Umbilical cord (tissue), 2 donors: ENCODE data around the gene KCNN3. TPM values are rescaled to one million over a fixed set of nuclear protein-coding genes. Genes with fewer than 3 reads are reported as not detected.

Source experiments
- DNase-seq: peaks from one replicate; pipeline ENCODE4 v3.0.0-alpha.2; 2015; ENCODE audit warnings: low spot score
- total RNA-seq: library from RNA; depleted of rRNA; stranded (reverse); fragments of >200 nt; gene quantifications from one replicate; pipeline ENCODE4 v1.2.3, GENCODE V29; 2014; ENCODE audit warnings: low replicate concordance; ENCODE audit not compliant: insufficient read depth

The KCNN3 gene
- total RNA-seq, 1 donor from 2014 or later, result 1.9 TPM

DNA sequence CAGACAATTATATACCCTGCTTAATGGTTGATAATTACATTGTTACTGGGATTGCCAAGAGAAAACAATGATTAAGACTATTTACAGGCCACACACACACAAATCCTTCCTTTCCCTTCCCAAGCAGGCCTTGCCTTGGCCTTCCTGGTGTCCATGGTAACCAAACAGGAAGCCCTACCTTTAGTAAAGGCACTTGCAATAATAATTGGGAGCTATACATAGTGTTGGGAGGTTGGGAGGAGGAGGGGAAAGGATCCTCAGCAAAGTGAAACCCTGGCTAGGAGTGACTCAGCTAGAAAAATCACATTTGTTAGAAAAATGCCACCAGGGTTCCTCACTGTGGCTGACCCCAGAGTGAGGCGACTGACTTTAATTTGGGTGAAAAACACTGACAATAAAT, 139.8 kb downstream of the KCNN3 start:
- no peak for DNase-seq

DNA sequence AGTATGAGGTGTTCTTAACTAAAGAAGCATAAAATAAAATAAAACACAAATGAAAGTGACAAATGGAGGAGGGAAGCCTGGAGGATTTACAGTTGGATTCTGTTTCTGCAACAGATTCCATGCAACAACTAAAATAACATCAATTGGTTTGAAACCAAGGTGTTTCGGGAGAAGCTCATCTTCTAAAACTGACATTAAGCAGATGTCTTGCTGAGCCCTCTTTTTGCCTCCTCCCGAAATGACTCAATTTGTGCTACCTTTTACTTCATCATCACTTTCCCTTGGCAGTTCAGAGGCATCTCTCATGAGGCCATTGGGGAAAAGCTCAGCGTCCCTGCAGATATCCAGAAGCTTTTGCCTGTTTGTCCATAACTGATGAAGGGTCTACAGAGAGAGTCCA, 140.5 kb downstream of the KCNN3 start:
- no peak for DNase-seq

DNA sequence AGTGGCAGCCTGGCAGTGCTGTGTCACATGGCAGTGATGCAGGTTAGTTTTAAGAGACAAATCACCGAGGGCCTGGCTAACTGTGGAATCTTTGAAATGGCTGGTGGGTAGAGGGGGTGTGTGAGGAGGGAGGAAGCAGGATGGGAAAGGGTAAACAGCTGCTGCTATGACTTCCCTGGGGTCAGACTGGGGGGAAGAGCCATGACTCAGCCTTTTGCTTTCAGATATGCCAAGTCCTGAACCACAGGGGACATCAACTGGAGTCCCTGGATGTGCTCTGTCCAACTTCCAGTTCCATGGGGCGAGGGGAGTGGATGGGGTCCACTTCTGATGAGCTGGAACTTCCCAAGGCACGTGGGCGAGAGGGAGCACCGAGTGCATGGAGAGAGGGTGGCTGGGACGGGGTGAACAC, 141.0 kb downstream of the KCNN3 start:
- no peak for DNase-seq

DNA sequence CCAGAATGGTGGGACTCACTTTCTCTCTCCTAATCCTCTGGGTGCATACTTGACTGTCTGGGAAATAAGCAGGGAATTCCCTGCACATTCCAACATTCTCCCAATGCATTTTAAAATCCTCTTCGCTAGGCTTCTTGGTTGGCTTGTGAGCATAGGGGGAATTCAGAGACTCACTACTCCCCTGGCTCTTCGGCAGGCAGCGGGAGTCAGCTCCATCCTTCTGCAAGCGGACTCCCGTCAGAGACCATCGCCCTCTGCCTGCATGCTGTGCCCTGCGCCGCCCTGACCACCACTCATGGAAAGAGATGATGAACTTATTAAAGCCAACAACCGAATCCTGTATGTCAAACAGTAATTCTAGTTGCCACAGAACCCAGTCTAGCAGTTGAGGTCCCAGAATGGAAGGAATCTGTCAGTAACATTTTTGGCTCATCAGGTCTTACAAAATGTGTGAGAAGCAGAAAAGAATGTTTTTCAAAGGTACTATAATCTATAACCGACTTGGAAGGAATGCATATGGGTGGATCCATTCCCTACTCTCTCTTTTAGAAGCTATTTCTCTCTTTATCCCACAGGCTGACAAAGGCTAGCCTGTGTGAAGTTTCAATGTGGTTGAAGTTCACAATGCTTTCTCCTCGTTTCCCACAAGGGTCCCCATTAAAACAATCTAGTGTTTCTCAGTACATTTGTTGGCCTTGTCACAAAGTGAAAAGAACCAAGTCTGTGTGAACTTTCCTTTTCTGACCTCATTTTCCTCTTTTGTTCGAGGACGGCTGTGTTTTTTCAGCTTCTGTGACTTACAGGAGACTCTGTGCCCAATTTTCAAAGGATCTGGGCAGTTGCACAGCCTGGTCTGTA, 143.0 kb downstream of the KCNN3 start:
- DNase-seq, result no peak

DNA sequence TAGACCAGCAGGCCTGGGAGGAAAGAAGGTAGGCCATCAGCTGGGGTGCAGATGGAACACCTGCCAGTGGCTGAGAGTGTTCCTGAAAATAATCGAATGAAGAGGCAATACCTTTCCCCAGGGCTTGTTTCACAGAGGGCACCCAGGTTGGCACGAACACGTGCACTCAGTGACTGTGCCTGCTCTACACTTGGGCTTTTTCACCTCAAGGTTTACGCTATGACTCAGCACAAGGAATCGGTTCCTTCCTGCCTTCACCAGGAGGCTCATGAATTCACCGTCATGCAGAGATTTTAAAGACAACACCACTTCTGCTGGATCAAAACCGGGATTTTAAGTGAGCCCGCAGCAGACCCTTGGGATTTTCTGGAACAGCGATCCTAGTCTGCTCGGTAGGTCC, 143.6 kb downstream of the KCNN3 start:
- no peak for DNase-seq

DNA sequence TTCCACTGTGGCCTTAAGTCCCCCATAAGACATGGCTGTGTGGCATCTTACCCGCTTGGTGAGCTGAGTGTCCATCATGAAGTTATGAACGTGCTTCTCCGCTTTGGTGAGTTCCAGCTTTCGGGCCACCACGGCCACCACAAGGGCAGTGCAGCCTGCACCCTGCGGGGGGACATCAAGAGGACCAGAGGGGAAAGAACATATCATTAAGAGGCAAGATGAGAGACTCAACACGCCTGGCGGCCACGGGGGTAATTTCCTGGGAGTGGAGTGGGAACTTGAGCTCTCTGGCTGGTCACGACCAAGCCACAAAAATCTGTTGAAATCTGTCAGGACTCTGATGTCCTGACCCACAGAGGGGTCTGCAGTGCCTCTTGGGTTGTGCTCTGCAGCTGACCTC, 144.2 kb downstream of the KCNN3 start:
- no peak for DNase-seq

DNA sequence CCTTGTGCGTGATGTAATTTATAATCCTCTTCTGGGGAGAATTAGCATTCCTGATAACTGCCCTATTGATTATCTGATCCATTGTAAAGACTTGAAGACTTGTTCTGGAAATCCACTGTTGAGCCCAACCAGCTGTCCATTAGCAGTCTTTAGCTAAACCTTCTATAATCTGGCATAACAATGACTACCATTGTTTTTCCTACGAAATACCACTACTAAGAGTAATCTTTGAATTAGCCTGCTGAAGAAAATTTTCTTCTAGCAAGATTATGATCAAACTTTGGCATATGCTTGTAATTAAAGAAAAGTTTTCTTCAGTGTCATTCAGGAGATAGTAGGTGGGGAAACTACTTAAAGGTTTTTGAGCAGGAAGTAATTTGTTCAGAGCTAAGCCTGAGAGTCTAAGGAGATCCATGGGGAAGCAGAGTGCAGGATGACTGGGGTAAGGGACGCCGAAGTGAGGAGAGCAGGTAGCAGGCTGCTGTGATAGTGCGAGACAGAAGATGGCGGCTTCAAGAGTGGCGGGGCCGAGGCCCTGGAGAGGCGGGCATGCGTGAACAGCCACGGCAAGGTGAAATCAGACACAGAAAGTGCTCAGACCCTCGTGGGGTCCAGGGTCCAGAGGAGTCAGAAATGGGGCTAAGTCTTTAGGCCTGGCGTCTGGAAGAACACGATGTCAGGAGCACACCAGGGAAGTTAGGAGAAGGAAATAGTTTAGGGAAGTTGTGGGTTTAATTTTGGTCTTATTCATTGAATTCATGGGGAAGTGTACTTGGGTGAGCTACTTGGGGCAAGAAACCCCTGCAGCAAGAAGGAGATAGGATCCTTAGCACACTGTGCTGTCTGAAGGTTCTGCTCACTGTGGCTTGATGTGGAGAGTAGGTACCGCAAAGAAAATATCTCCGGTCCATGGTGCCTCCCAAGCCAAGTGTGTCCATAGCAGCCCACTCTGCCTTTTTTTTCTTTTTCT, 149.5 kb downstream of the KCNN3 start:
- DNase-seq, result no peak

DNA sequence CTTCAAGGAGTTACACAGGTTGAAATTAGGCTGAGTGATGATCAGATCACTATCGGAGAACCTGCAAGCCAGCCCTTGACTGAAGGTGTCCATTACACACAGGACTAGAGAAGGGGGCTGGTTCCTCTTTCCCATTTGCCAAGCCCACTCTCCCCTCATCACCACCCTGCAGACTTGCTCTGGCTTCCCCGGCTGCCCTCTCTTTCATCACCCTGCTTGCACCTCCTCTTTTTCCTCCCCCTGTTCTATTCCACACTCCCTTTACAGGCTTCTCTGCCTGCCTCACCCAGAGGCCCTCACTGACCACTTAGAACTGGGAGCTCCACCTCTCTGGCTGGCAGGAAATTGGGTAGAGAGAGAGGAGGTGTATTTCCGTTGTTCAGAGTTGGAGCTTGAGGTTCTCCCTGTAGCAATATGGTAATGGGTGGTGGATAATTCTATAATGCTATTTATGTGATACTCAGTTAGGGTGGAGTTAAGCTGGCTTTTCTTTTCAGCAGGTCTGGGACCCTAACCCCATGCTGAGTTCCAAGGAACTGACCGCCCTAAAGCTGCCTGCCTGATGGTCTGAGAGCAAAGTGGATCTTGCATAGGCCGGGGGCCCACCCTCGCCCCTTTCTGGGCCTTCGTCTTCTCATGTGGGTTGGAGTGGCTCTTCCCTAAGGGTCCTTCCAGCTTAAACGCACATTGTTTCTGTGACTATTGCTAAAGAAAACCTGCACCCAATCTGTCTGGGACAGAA, 150.3 kb downstream of the KCNN3 start:
- no peak for DNase-seq

DNA sequence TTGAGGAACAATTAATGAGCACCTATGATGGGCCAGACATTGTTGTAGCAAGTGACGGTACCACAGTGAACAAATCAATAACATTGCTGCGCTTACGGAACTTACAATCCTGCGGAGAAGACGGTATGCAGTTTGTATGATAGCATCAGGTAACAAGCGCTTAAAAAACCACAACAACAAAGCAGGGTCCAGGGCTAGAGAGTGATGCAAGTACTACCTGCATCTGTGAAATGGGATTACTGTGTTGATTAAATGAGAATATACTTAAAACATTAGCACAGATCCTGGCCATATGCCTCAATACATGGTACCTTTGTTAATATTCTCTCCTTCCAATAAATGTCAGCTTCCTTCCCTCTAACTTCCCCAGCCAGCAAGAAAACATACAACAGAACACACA, 151.5 kb downstream of the KCNN3 start:
- DNase-seq, result no peak

DNA sequence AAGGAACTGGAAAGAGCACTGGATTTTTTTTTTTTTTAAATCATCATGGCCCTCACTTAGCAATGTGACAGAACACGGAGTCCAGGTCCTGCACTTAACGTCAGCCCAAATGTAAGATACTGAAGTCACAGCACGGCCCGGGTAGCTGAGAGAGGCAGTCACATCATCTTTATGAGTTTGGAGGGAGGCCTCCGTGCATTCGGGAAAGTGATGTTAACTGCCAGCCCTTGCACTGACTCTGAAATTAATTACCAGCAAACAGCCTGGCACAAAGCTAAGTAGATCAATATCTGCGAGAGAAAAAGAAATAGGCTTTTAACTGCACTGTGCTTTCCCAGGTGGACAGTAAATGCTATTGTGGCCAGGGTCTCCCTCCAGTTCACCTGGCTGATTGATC, 152.6 kb downstream of the KCNN3 start:
- DNase-seq, result no peak

DNA sequence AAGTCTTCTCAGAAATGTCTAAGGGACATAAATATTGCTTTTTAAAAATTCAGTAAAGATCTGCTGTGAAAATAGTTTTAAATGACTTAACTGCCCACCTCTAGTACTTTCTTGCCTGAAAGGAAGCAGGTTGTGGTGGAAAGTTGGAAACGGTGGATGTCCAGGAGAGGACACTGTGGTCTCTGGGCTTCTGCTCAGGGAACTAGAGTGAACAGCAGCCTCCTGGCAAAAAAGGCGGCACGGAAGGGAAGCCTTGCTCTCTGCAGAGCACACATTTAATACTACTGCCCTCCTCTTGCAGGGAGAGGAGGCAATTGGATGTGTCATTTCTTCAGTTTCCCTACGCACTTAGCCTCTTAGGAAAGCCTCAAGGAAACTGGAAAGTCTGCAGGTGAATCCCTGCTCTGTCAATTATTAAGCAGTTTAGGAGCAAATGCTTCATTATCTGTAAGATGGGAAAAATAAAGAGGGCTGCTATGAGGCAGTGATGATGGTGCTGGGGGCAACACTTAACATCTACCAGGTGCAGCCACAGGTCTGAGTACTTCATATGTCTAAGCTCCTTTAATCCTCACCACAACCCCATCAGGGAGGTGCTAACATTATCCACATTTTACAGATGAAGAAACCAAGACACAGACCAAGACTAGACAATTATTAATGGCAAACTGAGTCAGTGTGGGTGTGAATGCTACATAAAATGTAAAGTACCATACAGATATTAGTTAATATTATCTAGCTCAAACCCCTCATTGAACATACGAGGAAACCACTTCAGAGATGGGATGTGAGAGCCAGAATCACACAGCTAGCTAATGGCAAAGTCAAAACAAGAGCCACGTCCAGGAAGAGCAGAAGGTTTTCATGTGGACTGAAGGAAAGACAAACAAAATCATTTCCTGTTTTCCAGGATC, 153.2 kb downstream of the KCNN3 start:
- no peak for DNase-seq

DNA sequence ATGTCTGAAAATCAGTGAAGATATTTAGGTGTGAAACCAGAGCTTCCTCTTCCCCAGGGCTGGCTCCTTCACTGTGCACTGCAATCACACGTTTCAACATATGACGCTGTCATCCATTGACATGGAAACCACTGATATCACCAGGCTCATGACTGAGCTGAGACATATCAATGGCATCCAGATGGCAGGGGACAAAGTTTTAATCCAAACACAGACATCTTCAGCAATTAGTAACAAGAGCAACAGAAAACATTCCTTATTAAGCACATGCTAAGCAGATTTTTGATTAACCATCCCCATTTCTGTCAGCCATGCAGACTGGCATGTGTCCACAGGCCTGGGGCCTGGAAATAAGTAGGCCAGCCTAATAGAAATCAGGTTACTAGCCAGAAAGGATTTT, 154.1 kb downstream of the KCNN3 start:
- DNase-seq, result no peak

DNA sequence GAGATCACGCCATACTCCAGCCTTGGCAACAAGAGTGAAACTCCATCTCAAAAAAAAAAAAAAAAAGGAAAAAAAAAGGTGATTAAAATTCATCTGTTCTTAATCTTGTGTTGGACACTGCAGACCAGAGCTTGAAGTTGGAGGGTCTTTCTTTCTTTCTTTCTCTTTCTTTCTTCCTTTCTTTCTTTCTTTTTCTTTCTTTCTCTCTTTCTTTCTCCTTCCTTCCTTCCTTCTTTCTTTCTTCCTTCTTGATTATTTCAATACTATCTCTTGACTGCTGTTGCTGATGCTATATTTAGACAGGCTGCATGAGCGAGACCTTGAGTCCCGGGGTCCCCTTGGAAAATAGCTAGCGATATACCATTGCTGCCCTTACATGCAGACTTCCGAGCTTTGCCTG, 154.7 kb downstream of the KCNN3 start:
- DNase-seq, result no peak

DNA sequence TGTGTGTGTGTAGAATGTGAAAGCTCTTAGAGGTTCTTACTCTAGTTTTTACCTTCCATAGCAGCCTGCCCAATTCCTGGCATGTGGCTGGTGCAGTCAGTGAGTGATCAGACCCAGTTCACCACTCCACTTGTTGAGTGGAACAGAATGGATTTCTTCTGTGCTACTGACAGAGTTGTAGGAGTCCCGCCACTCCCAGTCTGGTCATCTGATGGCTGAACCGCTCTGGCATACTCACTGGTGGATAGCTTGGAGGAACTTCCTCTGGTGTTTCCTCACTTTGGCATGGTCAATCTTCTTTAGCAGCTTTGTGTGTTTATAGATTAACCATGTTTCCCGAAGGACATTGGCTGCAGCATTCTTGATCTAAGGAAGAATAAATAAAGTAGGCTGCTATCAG, 155.4 kb downstream of the KCNN3 start:
- DNase-seq, result no peak

DNA sequence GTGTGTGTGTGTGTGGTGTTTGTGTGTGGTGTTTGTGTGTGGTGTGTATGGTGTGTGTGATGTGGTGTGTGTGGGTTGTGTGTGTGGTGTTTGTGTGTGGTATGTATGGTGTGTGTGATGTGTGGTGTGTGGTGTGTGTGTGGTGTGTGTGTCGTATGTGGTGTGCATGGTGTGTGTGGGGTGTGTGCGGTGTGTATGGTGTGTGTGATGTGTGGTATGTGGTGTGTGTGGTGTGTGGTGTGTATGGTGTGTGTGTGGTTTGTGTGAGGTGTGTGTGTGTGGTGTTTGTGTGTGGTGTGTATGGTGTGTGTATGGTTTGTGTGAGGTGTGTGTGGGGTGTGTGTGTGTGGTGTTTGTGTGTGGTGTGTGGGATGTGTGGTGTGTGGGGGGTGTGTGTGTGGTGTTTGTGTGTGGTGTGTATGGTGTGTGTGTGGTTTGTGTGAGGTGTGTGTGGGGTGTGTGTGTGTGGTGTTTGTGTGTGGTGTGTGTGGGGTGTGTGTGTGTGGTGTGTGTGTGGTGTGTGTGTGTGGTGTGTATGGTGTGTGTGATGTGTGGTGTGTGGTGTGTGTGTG, 155.9 kb downstream of the KCNN3 start:
- no peak for DNase-seq

DNA sequence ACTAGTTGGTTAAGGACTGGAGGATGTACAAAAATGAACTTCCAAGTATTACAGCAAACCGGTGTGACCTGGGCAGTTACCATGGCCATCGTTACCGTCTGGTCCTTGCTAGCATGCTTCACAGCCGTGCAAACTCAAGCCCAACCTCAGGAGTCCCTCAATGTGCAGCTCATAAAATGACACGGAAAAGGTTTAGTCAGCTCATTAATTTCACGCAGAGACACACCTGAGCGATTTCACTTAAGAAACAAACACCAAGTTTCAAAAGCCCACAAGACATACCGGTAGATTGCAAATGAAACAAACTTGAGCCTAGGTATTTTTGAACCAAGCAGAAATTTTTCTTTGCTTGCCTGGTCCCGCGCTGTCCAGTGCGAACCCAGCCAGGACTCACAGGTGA, 157.1 kb downstream of the KCNN3 start:
- no peak for DNase-seq

DNA sequence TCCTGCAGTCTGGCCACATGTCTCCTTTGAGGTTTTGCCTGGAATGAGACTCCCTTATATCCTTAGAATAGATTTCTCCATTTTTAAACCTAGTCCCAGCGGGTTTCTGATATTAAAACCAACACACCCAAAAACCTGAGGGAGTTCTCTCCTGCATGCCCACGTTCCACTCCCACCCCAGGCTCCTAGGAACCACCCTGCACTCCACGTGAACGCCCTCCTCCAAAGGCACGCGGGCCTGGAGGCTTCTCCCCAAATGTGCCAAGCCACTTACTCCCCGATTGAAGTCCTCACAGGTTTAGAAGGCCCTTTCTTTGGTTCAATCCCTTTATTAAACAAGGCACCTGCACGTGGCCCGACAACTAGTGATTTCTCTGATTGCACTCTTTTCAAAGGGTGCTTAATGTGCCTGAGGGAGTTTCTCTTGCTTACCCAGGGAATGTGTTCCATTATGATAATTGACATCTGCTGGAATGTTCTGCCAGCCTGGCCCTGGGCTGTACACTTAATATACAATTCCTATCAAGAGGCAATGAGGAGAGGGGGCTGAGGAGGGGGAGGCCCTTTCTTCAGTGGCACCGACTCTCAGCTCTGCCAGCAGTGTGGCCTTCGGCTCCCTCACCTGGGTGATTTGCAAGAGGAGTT, 157.8 kb downstream of the KCNN3 start:
- DNase-seq, result no peak

DNA sequence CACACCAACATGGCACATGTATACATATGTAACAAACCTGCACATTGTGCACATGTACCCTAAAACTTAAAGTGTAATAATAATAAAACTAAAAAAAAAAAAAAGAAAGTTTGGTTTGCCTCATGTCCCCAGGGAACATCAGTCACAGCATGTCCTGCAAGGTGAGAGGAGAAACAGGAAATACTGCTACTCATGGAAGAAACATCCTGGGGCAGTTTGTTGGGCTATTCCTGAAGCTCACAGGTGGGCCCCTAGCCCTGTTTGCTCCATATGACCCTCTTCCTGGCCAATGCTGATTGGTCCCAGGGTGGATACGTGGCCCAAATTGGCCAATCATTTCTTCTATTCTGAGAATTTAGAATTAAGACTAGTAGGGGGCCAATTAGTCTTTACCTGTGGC, 158.7 kb downstream of the KCNN3 start:
- DNase-seq, result no peak

DNA sequence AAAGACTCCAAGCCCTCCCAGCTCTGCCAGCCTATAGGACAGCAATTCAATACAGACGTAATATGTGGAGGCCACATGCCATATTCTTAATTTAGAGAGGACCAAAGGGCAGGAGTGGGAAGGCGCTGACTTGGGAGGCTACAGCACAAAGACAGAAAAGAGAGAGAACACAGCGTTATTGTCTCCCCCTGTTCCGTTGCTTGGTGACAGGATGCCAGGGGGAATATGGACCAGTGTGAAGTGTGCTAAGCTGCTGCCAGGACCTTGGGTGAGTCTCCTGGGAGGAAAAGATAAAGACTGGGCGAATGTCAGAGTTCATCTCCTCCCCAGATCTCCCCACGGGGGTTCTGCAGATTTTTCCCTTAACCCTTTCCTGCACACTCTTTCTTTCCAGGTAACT, 160.0 kb downstream of the KCNN3 start:
- no peak for DNase-seq

DNA sequence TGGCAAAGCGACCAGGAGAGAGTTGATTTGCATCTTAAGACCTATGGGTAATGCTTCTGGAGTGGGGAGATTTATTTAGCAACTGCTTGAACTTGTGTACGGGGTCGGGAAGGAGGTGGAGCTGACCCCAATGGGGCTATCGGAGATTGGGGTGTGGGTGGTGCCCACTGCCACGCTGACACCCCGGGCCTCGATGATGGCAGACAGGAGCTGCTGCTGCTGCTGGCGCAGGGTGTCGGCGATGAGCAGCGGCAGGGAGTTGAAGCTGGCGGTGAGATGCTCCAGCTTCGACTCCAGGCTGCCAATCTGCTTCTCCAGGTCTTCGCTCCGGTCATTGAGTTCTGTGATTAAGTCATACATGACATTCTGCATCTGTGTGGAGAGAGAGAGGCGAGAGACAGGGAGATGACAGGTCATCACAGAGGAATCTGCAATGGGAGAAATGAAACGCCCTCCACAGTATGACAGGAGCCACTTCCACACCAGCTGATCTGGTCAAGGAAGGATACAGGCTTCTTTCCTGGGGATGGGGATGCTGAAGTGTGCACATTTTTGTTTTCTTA, 162.1 kb downstream of the KCNN3 start:
- no peak for DNase-seq
